Embryonic facial prominence (tissue), 1 donor: ENCODE results near the gene CAMTA1.

Experiments used
- DNase-seq: peaks from one replicate; pipeline ENCODE4 v3.0.0-alpha.2; 2016; ENCODE audit errors: extremely low spot score

Gene CAMTA1

GRCh38 chr1:7811476-7811875 lies 1026.2 kb downstream of the CAMTA1 start:
- no peak for DNase-seq

GRCh38 chr1:7813677-7814373 lies 1028.6 kb downstream of the CAMTA1 start:
- DNase-seq: no peak
